CD4-positive, alpha-beta T cell (primary cell): ENCODE data around the gene MROH9. TPM values are rescaled to one million over a fixed set of nuclear protein-coding genes. Genes with fewer than 3 reads are reported as not detected.
"Not testable (repeated sequence)": the region's sequence is repeated elsewhere in the genome, so short reads cannot be mapped to it uniquely, and the experiment has no call there.

Experiments used
- ATAC-seq: fragments of 200-7000 bp; cut with Tn5 transposase; one replicate; pipeline ENCODE4 v1.10.0; 2022; ENCODE audit warnings: mild to moderate bottlenecking; ENCODE audit not compliant: poor library complexity
- CTCF ChIA-PET: fragments of 350-600 bp; sonication (Branson Sonifier 250); formaldehyde crosslinking; loops from one replicate; lab custom pipeline; 2021; ENCODE audit warnings: antibody characterized with exemption, inconsistent platforms; lab: Charles Lee
- POLR2A ChIA-PET: fragments of 350-600 bp; sonication (Branson Sonifier 250); formaldehyde crosslinking; loops from one replicate; lab custom pipeline; 2021; ENCODE audit warnings: antibody characterized with exemption, inconsistent platforms; lab: Charles Lee
- DNase-seq, 14 experiments: peaks; one replicate each; pipeline ENCODE4 v3.0.0-alpha.2; 2013 to 2020; ENCODE audit warnings: mixed read lengths in 2 of 14
- H3K27ac ChIP-seq, 2 donors: one replicate each; pipeline versions ENCODE4 v1.5.1 to v1.7.0; 2013; ENCODE audit warnings: low read length in 2 of 2, low read depth in 1 of 2, mild to moderate bottlenecking in 1 of 2
- H3K27me3 ChIP-seq, 2 experiments: 1 replicate in 1 of 2; 2 replicates in 1 of 2; pipeline versions ENCODE4 v1.6.1 to v1.7.0; 2013; ENCODE audit warnings: low read length in 2 of 2, control low read depth in 1 of 2, mild to moderate bottlenecking in 1 of 2, moderate library complexity in 1 of 2; ENCODE audit not compliant: insufficient read depth in 2 of 2, control insufficient read depth in 1 of 2
- H3K36me3 ChIP-seq: one replicate; pipeline ENCODE4 v1.6.1; 2013; ENCODE audit warnings: low read length, control low read depth; ENCODE audit not compliant: insufficient read depth
- H3K4me1 ChIP-seq: one replicate; pipeline ENCODE4 v1.6.1; 2013; ENCODE audit warnings: low read length, control low read depth; ENCODE audit not compliant: insufficient read depth
- H3K4me3 ChIP-seq: one replicate; pipeline ENCODE4 v1.5.1; 2013; ENCODE audit warnings: mild to moderate bottlenecking, low read length, moderate library complexity
- H3K9me3 ChIP-seq, 2 experiments: 1 replicate in 1 of 2; 2 replicates in 1 of 2; pipeline versions ENCODE4 v1.6.1 to v1.7.0; 2013; ENCODE audit warnings: low read length in 2 of 2, mild to moderate bottlenecking in 2 of 2, control low read depth in 1 of 2, moderate library complexity in 1 of 2; ENCODE audit not compliant: control insufficient read depth in 1 of 2, insufficient read depth in 1 of 2
- H3K27ac Mint-ChIP-seq: one replicate; pipeline ENCODE4 v1.8.0; 2020; ENCODE audit warnings: mixed read lengths
- H3K27me3 Mint-ChIP-seq: one replicate; pipeline ENCODE4 v1.8.0; 2021; ENCODE audit warnings: mixed read lengths
- H3K36me3 Mint-ChIP-seq: one replicate; pipeline ENCODE4 v1.8.0; 2021; ENCODE audit warnings: low read depth, mixed read lengths
- H3K4me1 Mint-ChIP-seq: one replicate; pipeline ENCODE4 v1.8.0; 2021; ENCODE audit warnings: low read depth, mixed read lengths
- H3K4me3 Mint-ChIP-seq: one replicate; pipeline ENCODE4 v1.8.0; 2020; ENCODE audit warnings: mild to moderate bottlenecking, mixed read lengths
- H3K9me3 Mint-ChIP-seq: one replicate; pipeline ENCODE4 v1.8.0; 2020; ENCODE audit warnings: mixed read lengths
- CTCF ChIP-seq: fragments of 200-600 bp; IDR thresholded peaks from one replicate; pipeline ENCODE4 v1.8.0; 2022; ENCODE audit warnings: antibody characterized with exemption, mild to moderate bottlenecking
- intact Hi-C, 2 experiments: fragments of 100-400 bp; cut with DNase I in 1 of 2; cut with micrococcal nuclease in 1 of 2; formaldehyde crosslinking; loops; one replicate each; pipeline versions ENCODE4 v1.15.1 to v1.9.0; 2023 to 2025; cut with DNase I, micrococcal nuclease
- total RNA-seq, 174 experiments: library from RNA in 2 of 174; stranded (reverse) in 2 of 174; gene quantifications; one replicate each; pipeline ENCODE4 v1.2.3 and lab custom pipeline; 2021 to 2026

Gene MROH9
- total RNA-seq, 2 experiments from 2014 or later, result not detected

DNA sequence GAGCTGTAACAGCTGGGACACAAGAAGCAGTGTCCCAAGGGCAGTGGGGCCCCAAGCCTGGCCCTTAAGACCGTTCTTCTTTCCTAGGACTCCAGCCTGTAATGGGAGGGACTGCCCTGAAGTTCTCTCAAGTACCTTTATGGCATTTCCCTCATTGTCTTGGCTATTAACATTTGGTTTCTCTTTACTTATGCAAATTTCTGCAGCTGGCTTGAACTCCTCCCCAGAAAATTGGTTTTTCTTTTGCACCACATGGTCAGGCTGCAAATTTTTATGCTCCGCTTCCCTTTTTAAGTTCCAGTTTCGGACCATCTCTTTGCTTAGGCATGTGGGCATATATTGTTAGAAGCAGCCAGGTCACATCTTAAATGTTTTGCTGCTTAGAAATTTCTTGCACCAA, 3.1 kb upstream of the MROH9 start:
- no peaks in the 10 kb centered on the region for H3K4me1 Mint-ChIP-seq
- no peak overlapping the region for H3K27ac Mint-ChIP-seq
- no peaks in the 10 kb centered on the region for H3K27me3 ChIP-seq
- no peaks in the 10 kb centered on the region for H3K36me3 Mint-ChIP-seq
- TF ChIP-seq CTCF, result no peak
- no peak overlapping the region for H3K4me3 ChIP-seq
- ChIA-PET CTCF (no interaction called here), POLR2A (no interaction called here)
- H3K27me3 Mint-ChIP-seq, result peaks cover 9% of the 10 kb centered on the region
- no peaks in the 10 kb centered on the region for H3K9me3 ChIP-seq
- DNase-seq (no peak), ATAC-seq (no peak)
- H3K4me3 Mint-ChIP-seq, result no peak overlapping the region
- intact Hi-C loops, result loop anchor here in 1 of 2 experiments (10.0 kb wide), 1 partner anchor 917 kb away; no protein-coding TSS in a partner anchor
- no peaks in the 10 kb centered on the region for H3K9me3 Mint-ChIP-seq
- no peaks in the 10 kb centered on the region for H3K4me1 ChIP-seq
- H3K27ac ChIP-seq, result no peak overlapping the region
- H3K36me3 ChIP-seq, result no peaks in the 10 kb centered on the region

DNA sequence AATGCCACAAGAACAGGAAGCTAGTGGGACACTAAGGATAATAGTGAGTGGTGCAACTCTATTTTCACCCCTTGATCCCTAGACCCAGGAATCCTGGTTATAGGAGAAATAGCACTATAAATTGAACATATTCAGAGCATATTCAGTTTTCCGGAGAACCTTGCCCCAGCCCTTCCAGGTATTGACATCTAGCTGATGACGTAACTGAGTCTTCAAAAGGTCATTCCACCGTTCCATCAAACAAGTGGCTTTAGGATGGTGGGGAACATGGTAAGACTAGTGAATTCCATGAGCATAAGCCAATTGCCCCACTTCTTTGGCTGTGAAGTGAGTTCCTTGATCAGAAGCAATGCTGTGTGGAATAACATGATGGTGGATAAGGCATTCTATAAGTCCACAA, 2.9 kb downstream of the MROH9 start:
- Mint-ChIP-seq H3K27me3 (peaks cover 24% of the 10 kb centered on the region), H3K27ac (no peak overlapping the region), H3K4me1 (no peaks in the 10 kb centered on the region), H3K4me3 (no peak overlapping the region), H3K9me3 (no peaks in the 10 kb centered on the region), H3K36me3 (no peaks in the 10 kb centered on the region)
- DNase-seq, result no peak
- ChIA-PET POLR2A (no interaction called here), CTCF (no interaction called here)
- no peak for TF ChIP-seq CTCF
- no peaks in the 10 kb centered on the region for H3K4me1 ChIP-seq
- H3K9me3 ChIP-seq, result no peaks in the 10 kb centered on the region
- no peaks in the 10 kb centered on the region for H3K36me3 ChIP-seq
- no peak for ATAC-seq
- no peak overlapping the region for H3K4me3 ChIP-seq
- peaks cover 0 to 13% of the 10 kb centered on the region in 2 experiments for H3K27me3 ChIP-seq
- intact Hi-C loops, result loop anchor here in 1 of 2 experiments (10.0 kb wide), 1 partner anchor 923 kb away; no protein-coding TSS in a partner anchor
- H3K27ac ChIP-seq, result no peak overlapping the region

DNA sequence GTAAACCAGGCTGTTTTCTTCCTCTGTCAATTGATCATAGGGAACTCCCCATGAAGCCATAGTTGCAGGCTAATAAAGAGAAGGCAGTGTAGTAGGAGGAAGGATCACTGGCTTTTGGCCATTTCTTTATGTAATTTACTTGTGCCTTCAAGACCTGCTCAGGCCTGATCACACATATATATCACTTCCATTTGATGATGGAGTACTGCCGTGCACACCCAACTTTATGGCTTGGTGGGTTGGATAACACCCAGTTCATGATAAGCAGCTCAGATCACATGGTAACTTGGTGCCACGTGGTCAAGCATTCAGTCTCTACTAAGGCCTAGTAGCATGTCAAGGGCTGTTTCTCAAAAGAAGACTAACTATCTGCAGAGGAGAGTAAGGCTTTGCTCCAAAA, 4.1 kb downstream of the MROH9 start:
- ATAC-seq (no peak), DNase-seq (no peak)
- H3K4me1 ChIP-seq, result no peaks in the 10 kb centered on the region
- CTCF ChIA-PET, result interaction anchor here (0.7 kb wide), 1 partner anchor 9 kb away, joined by 3 read pairs; no protein-coding TSS in a partner anchor
- Mint-ChIP-seq H3K4me3 (no peak overlapping the region), H3K9me3 (no peaks in the 10 kb centered on the region), H3K4me1 (no peaks in the 10 kb centered on the region), H3K27me3 (peaks cover 30% of the 10 kb centered on the region), H3K36me3 (no peaks in the 10 kb centered on the region), H3K27ac (no peak overlapping the region)
- no peaks in the 10 kb centered on the region for H3K9me3 ChIP-seq
- H3K36me3 ChIP-seq, result no peaks in the 10 kb centered on the region
- H3K27me3 ChIP-seq, result peaks cover 0 to 16% of the 10 kb centered on the region in 2 experiments
- intact Hi-C loops, result loop anchor here in 1 of 2 experiments (10.0 kb wide), 1 partner anchor 925 kb away; no protein-coding TSS in a partner anchor
- no peak overlapping the region for H3K27ac ChIP-seq
- H3K4me3 ChIP-seq, result no peak overlapping the region
- no peak for TF ChIP-seq CTCF
- POLR2A ChIA-PET, result no interaction called here

GRCh38 chr1:170951744-170952143, 16.4 kb downstream of the MROH9 start:
- POLR2A ChIA-PET, intact Hi-C loops, CTCF ChIA-PET, H3K27ac Mint-ChIP-seq, H3K27me3 ChIP-seq, H3K27ac ChIP-seq, H3K36me3 Mint-ChIP-seq, H3K4me3 ChIP-seq, ATAC-seq, H3K9me3 ChIP-seq, H3K4me1 ChIP-seq, H3K4me1 Mint-ChIP-seq, H3K27me3 Mint-ChIP-seq, H3K36me3 ChIP-seq, DNase-seq, H3K9me3 Mint-ChIP-seq, H3K4me3 Mint-ChIP-seq: not testable (repeated sequence)
